Mesenchymal stem cell (in vitro differentiated cells and primary cell): Measurements from ENCODE around the gene C16orf46.

Source experiments
- DNase-seq: peaks from one replicate; pipeline ENCODE4 v3.0.0-alpha.2; 2013
- H2AFZ ChIP-seq: one replicate; pipeline ENCODE4 v1.6.1; 2013; ENCODE audit warnings: low read depth, mild to moderate bottlenecking, control low read depth, inconsistent platforms, low read length, moderate library complexity
- H2AK5ac ChIP-seq: 2 replicates; pipeline ENCODE4 v1.6.1; 2013; ENCODE audit warnings: low read length, moderate library complexity, mild to moderate bottlenecking, inconsistent platforms; ENCODE audit not compliant: severe bottlenecking
- H2BK120ac ChIP-seq: one replicate; pipeline ENCODE4 v1.6.1; 2013; ENCODE audit warnings: low read depth, mild to moderate bottlenecking, inconsistent platforms, low read length, moderate library complexity
- H2BK12ac ChIP-seq, 2 experiments: one replicate each; pipeline ENCODE4 v1.6.1; 2013; ENCODE audit warnings: inconsistent platforms in 2 of 2, low read length in 2 of 2, mild to moderate bottlenecking in 2 of 2, moderate library complexity in 2 of 2, control low read depth in 1 of 2
- H2BK15ac ChIP-seq: one replicate; pipeline ENCODE4 v1.6.1; 2013; ENCODE audit warnings: mild to moderate bottlenecking, low read depth, inconsistent platforms; ENCODE audit not compliant: poor library complexity, severe bottlenecking
- H2BK5ac ChIP-seq: 2 replicates; pipeline ENCODE4 v1.6.1; 2013; ENCODE audit warnings: low read depth, mild to moderate bottlenecking, low read length, control low read depth, inconsistent platforms; ENCODE audit not compliant: poor library complexity, severe bottlenecking
- H3K14ac ChIP-seq, 2 experiments: one replicate each; pipeline ENCODE4 v1.6.1; 2013; ENCODE audit warnings: inconsistent platforms in 2 of 2, low read length in 2 of 2, control low read depth in 1 of 2, mild to moderate bottlenecking in 1 of 2, moderate library complexity in 1 of 2
- H3K18ac ChIP-seq, 2 experiments: one replicate each; pipeline ENCODE4 v1.6.1; 2013; ENCODE audit warnings: inconsistent platforms in 2 of 2, low read length in 2 of 2, control low read depth in 1 of 2, low read depth in 1 of 2, mild to moderate bottlenecking in 1 of 2
- H3K23ac ChIP-seq, 2 experiments: one replicate each; pipeline ENCODE4 v1.6.1; 2013; ENCODE audit warnings: inconsistent platforms in 2 of 2, low read length in 2 of 2, mild to moderate bottlenecking in 2 of 2, moderate library complexity in 2 of 2, control low read depth in 1 of 2
- H3K27ac ChIP-seq: 2 replicates; pipeline ENCODE4 v1.5.1; 2013; ENCODE audit warnings: mild to moderate bottlenecking, moderate library complexity, low read length, control low read depth, inconsistent platforms; ENCODE audit not compliant: poor library complexity, severe bottlenecking
- H3K27me3 ChIP-seq, 2 experiments: 2 replicates each; pipeline versions ENCODE4 v1.6.1 to v1.7.0; 2013; ENCODE audit warnings: low read length in 2 of 2, mild to moderate bottlenecking in 2 of 2, moderate library complexity in 2 of 2, control low read depth in 1 of 2, inconsistent platforms in 1 of 2; ENCODE audit not compliant: control insufficient read depth in 1 of 2, insufficient read depth in 1 of 2
- H3K36me3 ChIP-seq, 2 experiments: 2 replicates each; pipeline versions ENCODE4 v1.6.1 to v1.7.0; 2013; ENCODE audit warnings: low read length in 2 of 2, control low read depth in 1 of 2, inconsistent platforms in 1 of 2, low read depth in 1 of 2, mild to moderate bottlenecking in 1 of 2; ENCODE audit not compliant: insufficient read depth in 2 of 2, control insufficient read depth in 1 of 2
- H3K4ac ChIP-seq, 2 experiments: one replicate each; pipeline ENCODE4 v1.6.1; 2013; ENCODE audit warnings: inconsistent platforms in 2 of 2, low read length in 2 of 2, mild to moderate bottlenecking in 2 of 2, moderate library complexity in 2 of 2, control low read depth in 1 of 2, low read depth in 1 of 2
- H3K4me1 ChIP-seq: 2 replicates; pipeline ENCODE4 v1.6.1; 2013; ENCODE audit warnings: low read depth, low read length, control low read depth; ENCODE audit not compliant: control insufficient read depth, insufficient read depth
- H3K4me2 ChIP-seq: 2 replicates; pipeline ENCODE4 v1.6.1; 2013; ENCODE audit warnings: low read length, mild to moderate bottlenecking, inconsistent platforms; ENCODE audit not compliant: poor library complexity, severe bottlenecking
- H3K4me3 ChIP-seq, 2 experiments: 2 replicates each; pipeline versions ENCODE4 v1.5.1 to v1.7.0; 2013; ENCODE audit warnings: low read length in 2 of 2, mild to moderate bottlenecking in 2 of 2, control low read depth in 1 of 2, low read depth in 1 of 2; ENCODE audit not compliant: insufficient read depth in 1 of 2
- H3K79me1 ChIP-seq: replicated peaks from 2 replicates; pipeline ENCODE4 v1.6.1; 2013; ENCODE audit warnings: mild to moderate bottlenecking, control low read depth, low read length, inconsistent platforms; ENCODE audit not compliant: poor library complexity, severe bottlenecking
- H3K9ac ChIP-seq: 2 replicates; pipeline ENCODE4 v1.7.0; 2013; ENCODE audit warnings: mild to moderate bottlenecking, low read length, moderate library complexity
- H3K9me3 ChIP-seq: 2 replicates; pipeline ENCODE4 v1.7.0; 2013; ENCODE audit warnings: mild to moderate bottlenecking, low read length; ENCODE audit not compliant: control insufficient read depth
- H4K8ac ChIP-seq: one replicate; pipeline ENCODE4 v1.6.1; 2013; ENCODE audit warnings: inconsistent platforms, mild to moderate bottlenecking, low read length, moderate library complexity
- H4K91ac ChIP-seq: one replicate; pipeline ENCODE4 v1.6.1; 2013; ENCODE audit warnings: mild to moderate bottlenecking, low read length, inconsistent platforms
- WGBS: methylation state at CpG from one replicate; pipeline ENCODE4 v1.1.7; 2013; ENCODE audit warnings: mixed read lengths; 5-methylcytosine and 5-hydroxymethylcytosine counted together

C16orf46 gene

DNA sequence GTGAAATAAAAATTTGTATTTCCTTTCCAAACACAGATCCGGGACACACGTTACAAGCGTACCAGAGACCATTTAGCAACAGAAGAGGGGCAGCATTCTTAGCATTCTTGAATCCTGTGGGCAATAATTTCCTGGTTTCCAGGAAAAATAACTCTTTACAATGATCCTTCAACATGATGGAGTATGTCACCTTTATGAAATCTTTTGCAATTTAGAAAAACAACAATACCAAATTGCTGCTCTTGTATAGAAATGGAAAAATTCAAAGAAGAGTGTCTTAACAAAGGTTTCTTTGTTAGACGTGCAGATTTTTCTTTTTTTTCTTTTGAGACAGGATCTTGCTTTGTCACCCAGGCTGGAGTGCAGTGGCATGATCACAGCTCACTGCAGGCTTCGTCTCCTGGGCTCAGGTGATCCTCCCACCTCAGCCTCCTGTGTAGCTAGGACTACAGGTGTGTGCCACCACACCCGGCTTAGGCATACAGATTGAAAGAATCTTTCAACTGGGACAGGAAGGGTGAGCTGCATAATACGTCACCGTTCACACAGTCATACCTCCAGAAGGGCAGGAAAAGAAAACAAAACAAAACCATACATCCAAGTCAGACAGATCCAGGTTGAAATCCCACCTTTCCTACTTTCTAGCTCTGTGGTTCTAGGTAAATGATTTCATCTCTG is 29.9 kb upstream of the C16orf46 start:
- Histone ChIP-seq H3K9me3 (no peaks in the 10 kb centered on the region), H3K27me3 (no peaks in the 10 kb centered on the region), H2BK120ac (no peak overlapping the region), H4K91ac (no peak overlapping the region), H3K4me2 (no peak overlapping the region), H2BK12ac (no peak overlapping the region), H3K9ac (no peak overlapping the region), H2AK5ac (no peak overlapping the region), H3K79me1 (no peaks in the 10 kb centered on the region), H3K36me3 (no peaks in the 10 kb centered on the region), H3K18ac (no peak overlapping the region), H2AFZ (no peak overlapping the region), H3K23ac (no peak overlapping the region), H3K14ac (no peak overlapping the region), H4K8ac (no peak overlapping the region), H3K27ac (no peak overlapping the region), H2BK5ac (no peak overlapping the region), H3K4ac (no peak overlapping the region), H3K4me3 (no peak overlapping the region), H3K4me1 (peaks cover 5% of the 10 kb centered on the region), H2BK15ac (no peak overlapping the region)
- WGBS, result 86% methylated on average over 6 of the region's 8 CpGs
- DNase-seq, result no peak

- Histone ChIP-seq H3K79me1 (no peaks in the 10 kb centered on the region), H3K4me2 (no peak overlapping the region), H3K9ac (no peak overlapping the region), H3K27me3 (no peaks in the 10 kb centered on the region), H3K4ac (no peak overlapping the region), H3K36me3 (no peaks in the 10 kb centered on the region), H3K4me1 (peaks cover 5% of the 10 kb centered on the region), H4K91ac (no peak overlapping the region), H2BK15ac (no peak overlapping the region), H3K23ac (no peak overlapping the region), H2BK120ac (no peak overlapping the region), H2AFZ (no peak overlapping the region), H3K14ac (no peak overlapping the region), H3K27ac (no peak overlapping the region), H3K4me3 (no peak overlapping the region), H2AK5ac (no peak overlapping the region), H3K9me3 (no peaks in the 10 kb centered on the region), H2BK12ac (no peak overlapping the region), H2BK5ac (no peak overlapping the region), H3K18ac (no peak overlapping the region), H4K8ac (no peak overlapping the region)
- WGBS, result 91% methylated on average over 1 of the region's 1 CpG
- DNase-seq, result no peak
Measured at GRCh38 chr16:81105946-81106345, 28.9 kb upstream of the C16orf46 start.

DNA sequence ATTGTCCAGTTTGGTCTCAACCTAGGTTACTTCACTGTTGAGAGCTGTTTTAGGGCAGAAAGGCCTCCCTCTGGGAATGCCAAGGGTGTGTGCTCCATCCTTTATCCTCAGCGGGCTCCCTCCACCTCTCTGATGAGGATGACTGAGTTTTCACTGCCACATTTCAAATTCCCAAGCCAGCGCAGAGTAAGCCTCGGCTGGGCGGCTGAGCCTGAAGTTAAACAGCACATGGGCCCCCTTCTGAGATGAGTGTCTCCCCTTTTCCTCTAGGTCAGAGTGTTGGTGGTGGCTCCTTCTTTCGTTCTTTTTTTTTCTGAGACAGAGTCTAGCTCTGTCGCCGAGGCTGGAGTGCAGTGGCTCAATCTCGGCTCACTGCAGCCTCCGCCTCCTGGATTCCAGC is 24.7 kb upstream of the C16orf46 start:
- Histone ChIP-seq H3K4ac (no peak overlapping the region), H3K36me3 (no peaks in the 10 kb centered on the region), H3K18ac (no peak overlapping the region), H3K4me3 (no peak overlapping the region), H2BK5ac (no peak overlapping the region), H3K23ac (no peak overlapping the region), H2BK120ac (no peak overlapping the region), H4K8ac (no peak overlapping the region), H3K4me2 (no peak overlapping the region), H2BK15ac (peak overlapping the region; percentile 23), H3K9ac (no peak overlapping the region), H2BK12ac (no peak overlapping the region), H2AFZ (no peak overlapping the region), H2AK5ac (no peak overlapping the region), H3K4me1 (peaks cover 2% of the 10 kb centered on the region), H3K9me3 (no peaks in the 10 kb centered on the region), H3K79me1 (no peaks in the 10 kb centered on the region), H3K27me3 (no peaks in the 10 kb centered on the region), H4K91ac (no peak overlapping the region), H3K27ac (no peak overlapping the region), H3K14ac (peak overlapping the region in 1 of 2 experiments; percentile 5)
- DNase-seq, result no peak
- WGBS, result 97% methylated on average over 9 of the region's 9 CpGs

DNA sequence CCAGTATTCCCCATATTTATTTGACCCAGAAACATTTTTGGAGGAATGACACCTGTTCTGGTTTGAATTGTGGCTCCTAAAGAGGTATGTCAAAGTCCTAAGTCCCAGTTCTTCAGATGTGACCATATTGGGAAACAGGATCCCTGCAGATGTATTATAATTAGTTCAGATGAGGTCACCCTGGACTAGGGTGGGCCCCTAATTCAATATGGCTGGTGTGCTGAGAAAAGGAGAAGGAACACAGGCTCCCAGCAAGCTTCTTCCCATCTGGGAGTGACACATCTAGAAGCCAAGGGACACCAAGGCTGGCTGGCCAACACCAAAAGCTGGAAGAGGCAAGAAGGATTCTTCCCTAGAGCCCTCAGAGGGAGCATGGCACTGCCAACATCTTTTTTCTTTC is 22.9 kb upstream of the C16orf46 start:
- Histone ChIP-seq H3K4me3 (no peak overlapping the region), H3K18ac (no peak overlapping the region), H4K91ac (no peak overlapping the region), H3K9ac (no peak overlapping the region), H3K4me2 (no peak overlapping the region), H3K23ac (no peak overlapping the region), H2AFZ (no peak overlapping the region), H3K14ac (no peak overlapping the region), H3K79me1 (peaks cover 1% of the 10 kb centered on the region), H3K4ac (no peak overlapping the region), H4K8ac (no peak overlapping the region), H2BK12ac (no peak overlapping the region), H2BK120ac (no peak overlapping the region), H3K4me1 (peaks cover 2% of the 10 kb centered on the region), H3K27me3 (no peaks in the 10 kb centered on the region), H2BK5ac (no peak overlapping the region), H3K36me3 (no peaks in the 10 kb centered on the region), H2BK15ac (no peak overlapping the region), H3K27ac (no peak overlapping the region), H3K9me3 (no peaks in the 10 kb centered on the region), H2AK5ac (no peak overlapping the region)
- no peak for DNase-seq
